GM12872 (cell line): ENCODE measurements around the gene RAP1GAP2.

Experiments used
- TF ChIP-seq, protein P1 (sequence below): IDR thresholded peaks from 3 replicates; pipeline ENCODE4 v1.5.1; 2011; ENCODE audit warnings: low read depth, mild to moderate bottlenecking, low read length, moderate library complexity; ENCODE audit not compliant: insufficient read depth

Gene RAP1GAP2

DNA sequence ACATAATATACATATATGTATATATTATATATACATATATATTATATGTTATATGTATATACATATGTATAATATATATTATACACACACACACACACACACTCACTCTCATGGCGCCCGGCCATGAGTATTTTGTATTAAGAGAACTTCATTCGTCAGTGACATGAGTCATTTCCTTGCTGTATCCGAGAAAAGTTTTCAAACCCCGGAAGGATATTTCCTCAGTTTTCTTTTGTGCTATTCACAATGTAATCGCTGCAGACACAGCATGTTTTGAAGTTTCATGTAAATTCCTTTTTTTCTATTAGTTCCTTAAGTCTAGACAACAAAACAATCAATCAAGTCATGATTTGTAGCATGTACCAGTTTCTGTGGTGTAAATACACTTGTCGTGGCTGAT lies 233.9 kb downstream of the RAP1GAP2 start:
- TF ChIP-seq, protein P1, sequence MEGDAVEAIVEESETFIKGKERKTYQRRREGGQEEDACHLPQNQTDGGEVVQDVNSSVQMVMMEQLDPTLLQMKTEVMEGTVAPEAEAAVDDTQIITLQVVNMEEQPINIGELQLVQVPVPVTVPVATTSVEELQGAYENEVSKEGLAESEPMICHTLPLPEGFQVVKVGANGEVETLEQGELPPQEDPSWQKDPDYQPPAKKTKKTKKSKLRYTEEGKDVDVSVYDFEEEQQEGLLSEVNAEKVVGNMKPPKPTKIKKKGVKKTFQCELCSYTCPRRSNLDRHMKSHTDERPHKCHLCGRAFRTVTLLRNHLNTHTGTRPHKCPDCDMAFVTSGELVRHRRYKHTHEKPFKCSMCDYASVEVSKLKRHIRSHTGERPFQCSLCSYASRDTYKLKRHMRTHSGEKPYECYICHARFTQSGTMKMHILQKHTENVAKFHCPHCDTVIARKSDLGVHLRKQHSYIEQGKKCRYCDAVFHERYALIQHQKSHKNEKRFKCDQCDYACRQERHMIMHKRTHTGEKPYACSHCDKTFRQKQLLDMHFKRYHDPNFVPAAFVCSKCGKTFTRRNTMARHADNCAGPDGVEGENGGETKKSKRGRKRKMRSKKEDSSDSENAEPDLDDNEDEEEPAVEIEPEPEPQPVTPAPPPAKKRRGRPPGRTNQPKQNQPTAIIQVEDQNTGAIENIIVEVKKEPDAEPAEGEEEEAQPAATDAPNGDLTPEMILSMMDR, result no peak

DNA sequence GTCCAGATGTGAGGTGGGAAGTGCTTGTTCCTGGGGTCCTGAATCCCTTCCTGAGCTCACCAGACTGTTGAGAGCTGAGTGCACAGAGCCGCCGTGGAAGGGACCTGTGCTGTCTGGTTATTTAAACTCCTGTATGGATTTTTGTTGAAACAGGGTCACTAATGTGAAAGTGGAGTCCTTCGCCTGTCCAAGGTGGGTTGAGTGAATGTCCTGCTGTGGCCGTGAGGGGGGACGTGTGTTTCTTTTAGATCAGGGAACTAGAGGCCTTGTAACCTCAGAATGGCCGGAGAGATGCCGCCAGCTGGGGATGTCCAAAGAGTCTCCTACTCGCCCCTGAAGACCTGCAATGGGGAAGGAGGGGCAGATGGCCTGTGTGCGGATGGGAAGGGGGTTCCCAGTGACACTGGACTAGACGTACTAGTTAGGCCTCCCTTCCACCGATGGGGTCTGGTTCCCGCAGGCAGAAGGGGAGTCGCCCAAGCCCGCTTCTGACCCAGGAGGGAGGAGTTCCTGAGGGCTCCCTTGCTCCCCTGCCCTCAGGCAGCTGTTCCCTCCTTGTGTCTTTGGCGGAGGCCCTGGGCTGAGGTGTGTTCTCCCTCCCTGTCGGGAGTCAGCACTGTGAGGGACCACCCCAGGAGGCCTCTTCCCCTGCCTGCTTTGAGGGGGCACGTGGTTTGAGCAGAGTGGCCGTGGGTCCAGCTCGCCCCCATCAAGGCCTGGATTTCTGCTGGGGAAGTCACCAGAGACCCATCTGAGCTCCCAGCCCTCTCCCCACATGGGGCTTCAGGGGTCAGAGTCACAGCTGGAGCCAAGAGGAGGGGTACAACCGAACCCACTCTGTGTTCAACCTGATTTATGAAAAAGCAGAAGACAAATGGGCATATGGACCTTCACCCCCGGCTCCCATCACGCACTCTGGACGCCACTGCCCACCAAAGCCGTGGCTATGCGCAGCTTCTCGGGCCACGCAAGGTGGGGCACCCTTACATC lies 236.3 kb downstream of the RAP1GAP2 start:
- TF ChIP-seq, protein P1, result no peak

DNA sequence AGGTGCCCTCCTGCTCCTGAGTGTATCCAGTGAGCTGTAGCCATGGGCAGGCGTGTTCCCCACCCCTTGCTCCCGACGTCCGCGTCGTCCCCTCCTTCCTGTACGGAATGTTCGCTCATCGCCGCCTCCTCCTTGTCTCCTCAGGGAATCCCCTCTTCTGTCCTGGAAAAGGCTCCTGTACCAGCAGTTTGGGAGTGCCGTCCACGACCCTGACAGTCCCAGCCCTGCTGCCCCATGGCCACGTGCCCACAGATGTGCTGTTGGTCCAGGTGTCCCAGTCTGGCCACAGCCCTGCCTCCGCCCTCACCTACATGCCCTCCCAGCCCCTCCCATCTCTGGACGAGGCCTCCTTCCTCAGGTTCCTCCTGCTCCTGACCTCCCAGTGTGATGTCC lies 237.0 kb downstream of the RAP1GAP2 start:
- TF ChIP-seq, protein P1, result no peak

DNA sequence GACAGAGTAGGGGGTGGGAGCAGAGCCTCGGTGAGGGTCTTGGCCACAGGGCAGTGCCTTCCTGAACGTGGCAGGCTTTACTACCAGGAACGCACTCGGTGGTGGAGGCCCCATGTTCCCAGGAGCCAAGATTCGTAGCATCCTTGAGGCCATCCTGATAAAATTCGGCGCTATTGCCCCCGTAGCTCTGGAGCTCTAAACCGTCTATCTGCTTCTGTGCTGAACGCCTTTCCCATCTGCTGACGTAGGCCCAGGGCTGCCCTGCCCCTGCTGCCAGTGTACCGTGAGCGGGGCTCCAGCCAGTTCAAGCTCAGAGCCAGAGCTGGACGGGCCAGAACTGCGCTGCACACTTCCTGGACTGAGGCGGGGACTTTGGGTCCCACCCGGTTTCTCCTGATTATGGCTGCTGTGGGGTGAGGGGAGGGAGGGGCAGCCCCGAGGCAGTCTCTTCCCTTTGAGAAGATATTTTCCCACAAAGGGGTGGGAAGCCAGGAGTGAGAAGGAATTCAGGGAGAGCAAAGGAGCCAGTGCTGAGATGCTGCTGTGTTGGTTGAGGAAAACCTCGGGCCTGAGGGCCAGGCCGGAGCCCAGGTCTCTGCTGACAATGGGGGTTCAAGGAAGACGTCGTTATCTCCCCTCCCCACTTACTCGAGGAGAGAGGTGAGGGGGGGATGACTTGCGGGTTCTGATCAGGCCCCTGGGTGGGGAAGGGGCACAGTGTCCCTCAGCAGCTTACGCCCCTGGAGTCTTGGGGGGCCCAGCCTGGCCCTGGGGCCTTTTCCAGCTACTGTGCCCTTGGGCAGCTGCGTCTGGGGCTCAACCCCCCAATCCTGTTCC lies 237.7 kb downstream of the RAP1GAP2 start:
- TF ChIP-seq, protein P1, result no peak

DNA sequence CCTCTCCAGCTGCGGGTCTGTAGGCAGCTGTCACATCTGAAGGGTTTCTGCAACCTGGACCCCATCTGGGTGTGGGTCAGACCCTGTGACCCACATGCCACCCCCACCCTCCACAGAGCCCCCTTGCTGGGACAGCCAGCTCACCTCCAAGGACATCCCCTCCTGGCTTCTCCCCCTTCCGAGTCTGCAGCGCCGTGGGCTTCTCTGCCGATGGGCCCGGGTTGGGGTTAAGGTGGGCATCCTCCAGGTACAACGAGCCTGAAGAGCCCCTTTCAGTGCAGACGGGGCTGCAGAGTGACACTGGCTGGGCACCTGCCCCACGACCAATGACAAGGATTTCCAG lies 238.3 kb downstream of the RAP1GAP2 start:
- TF ChIP-seq, protein P1, result no peak

DNA sequence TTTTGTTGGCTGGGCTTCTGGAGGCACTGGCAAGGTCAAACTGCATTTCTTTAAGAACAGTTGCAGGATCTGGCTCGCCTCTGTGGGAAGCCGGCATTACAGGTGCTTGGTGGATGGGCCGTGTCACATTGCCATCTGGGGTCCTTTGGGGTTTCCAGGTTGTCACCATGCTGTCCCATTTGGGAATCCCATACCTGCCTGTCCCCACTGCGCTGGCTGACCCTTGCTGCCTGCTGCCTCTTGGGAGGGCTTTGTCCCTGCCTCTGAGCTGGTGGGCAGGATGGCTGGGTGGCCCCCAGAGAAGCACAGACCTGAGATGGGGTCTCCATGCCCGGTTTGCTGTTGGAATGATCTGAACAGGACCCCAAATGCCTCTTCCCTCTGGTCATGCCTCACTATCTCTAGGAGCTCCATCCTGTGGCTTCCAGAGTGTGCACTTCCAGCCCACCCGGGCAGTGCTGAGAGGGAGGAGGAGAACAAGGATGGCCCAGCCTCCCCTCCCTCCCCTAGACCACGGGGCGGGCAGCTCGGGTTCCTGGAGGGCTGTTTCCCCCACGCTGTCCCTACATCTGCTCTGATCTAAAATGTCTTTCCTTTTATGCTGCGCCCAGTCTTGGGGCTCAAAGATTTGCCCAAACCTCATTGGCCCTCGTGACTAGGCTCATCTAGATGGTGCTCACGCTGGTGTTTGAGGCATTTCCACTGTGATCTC lies 239.2 kb downstream of the RAP1GAP2 start:
- TF ChIP-seq, protein P1, result no peak

DNA sequence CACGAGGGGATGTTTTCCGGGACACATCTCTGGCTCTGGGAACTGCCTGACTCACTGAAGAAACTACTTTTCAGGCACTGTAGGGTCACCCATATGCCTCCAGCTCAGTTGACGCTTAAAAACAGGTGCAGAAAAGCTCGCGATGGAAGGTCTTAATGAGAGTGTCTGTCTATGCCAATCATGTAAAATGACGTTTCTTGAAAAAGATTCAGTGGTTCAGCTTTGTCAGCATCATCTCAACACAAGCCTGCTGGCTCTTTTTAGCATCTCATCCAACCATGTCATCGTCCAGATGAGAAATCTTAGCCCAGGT lies 239.7 kb downstream of the RAP1GAP2 start:
- TF ChIP-seq, protein P1, result no peak
